GM21515 (cell line): ENCODE data around the gene FCGR3A.

ENCODE experiments used
- ATAC-seq: cut with Tn5 transposase; IDR thresholded peaks from one replicate; pipeline ENCODE4 v1.9.1; 2021; ENCODE audit not compliant: unreplicated experiment

Gene FCGR3A

GRCh38 chr1:161505686-161506085 lies 43.9 kb downstream of the FCGR3A start:
- no peak for ATAC-seq

DNA sequence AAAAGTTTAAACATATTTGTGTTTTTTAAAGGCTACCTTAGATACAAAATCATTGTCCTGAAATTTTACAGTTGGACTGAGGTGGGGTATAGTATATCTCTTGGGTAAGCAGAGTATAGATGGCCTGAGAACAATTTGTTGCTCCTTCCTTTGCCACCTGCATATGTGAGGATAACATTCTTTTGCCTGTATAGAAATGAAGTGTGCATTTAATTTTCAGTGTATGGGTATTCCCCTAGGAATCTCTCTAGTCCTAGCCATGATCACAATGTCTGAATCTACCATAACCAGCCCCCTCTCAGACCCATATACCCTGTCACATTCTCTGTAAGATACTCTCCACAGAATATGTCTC lies 46.2 kb downstream of the FCGR3A start:
- no peak for ATAC-seq

DNA sequence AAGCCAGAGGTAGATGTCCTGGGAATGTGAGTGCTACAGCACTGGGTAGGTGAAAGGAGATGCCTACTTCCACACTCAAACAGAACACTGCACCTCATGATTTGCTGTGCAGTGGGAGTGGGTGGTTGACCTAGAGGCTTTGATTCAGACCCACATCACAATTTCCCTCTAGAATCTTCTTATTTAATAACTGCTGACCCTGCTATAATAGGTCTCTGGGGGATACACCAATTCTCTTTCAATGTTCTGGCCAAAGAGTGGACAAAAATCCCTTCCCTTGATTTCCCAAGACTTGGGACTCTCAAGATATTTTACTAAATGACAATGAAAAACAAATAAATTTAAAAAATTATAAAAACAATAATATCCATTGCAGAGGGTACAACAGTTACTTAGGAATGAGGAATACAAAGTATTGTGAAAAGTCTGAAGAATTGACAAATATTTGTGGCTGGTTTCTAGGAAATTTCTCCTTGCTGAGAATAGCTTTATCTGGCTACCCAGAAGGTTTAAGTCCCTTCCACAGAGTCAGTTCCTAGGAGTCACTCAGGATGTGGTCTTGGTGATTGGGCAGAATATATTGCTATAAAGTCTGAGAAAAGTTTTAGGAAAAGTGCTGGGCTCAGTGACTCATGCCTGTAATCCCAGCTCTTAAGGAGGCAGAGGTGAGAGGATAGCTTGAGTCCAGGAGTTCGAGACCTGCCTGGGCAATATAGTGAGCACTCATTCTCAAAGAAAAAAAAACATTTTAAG lies 46.8 kb downstream of the FCGR3A start:
- no peak for ATAC-seq

GRCh38 chr1:161502181-161502580 lies 47.4 kb downstream of the FCGR3A start:
- ATAC-seq: no peak

- no peak for ATAC-seq
Measured at GRCh38 chr1:161501234-161501633, 48.4 kb downstream of the FCGR3A start.

- ATAC-seq: no peak
Measured at GRCh38 chr1:161499099-161500039, 50.2 kb downstream of the FCGR3A start.

DNA sequence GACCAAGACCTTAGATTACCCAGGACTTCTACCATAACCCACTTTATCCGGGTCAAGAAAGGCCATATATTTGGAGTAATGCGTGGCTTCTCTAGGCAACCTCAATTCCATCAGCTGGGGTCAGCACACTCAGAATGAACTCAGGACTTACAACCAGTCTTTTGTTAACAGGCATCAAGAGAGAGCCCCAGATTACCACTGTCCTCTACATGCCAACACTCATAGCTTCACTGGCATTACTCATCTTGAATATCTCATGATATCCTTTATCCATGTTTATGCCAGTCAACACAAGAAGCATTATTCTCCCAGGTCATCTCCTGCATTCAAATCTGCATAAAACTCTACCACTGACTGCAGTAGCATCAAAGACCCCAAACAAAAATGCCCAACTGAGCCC lies 51.0 kb downstream of the FCGR3A start:
- no peak for ATAC-seq

- ATAC-seq: no peak
Measured at GRCh38 chr1:161497961-161498360, 51.7 kb downstream of the FCGR3A start.

- ATAC-seq: no peak
Measured at GRCh38 chr1:161495490-161495889, 54.1 kb downstream of the FCGR3A start.

- no peak for ATAC-seq
Measured at GRCh38 chr1:161494091-161494735, 55.4 kb downstream of the FCGR3A start.

- no peak for ATAC-seq
Measured at GRCh38 chr1:161492827-161493226, 56.8 kb downstream of the FCGR3A start.
